Measurements from ENCODE around the gene SDK1.

GRCh38 chr7:4204513-4205165 is 903.6 kb downstream of the SDK1 start:
- TF ChIP-seq, protein P1, sequence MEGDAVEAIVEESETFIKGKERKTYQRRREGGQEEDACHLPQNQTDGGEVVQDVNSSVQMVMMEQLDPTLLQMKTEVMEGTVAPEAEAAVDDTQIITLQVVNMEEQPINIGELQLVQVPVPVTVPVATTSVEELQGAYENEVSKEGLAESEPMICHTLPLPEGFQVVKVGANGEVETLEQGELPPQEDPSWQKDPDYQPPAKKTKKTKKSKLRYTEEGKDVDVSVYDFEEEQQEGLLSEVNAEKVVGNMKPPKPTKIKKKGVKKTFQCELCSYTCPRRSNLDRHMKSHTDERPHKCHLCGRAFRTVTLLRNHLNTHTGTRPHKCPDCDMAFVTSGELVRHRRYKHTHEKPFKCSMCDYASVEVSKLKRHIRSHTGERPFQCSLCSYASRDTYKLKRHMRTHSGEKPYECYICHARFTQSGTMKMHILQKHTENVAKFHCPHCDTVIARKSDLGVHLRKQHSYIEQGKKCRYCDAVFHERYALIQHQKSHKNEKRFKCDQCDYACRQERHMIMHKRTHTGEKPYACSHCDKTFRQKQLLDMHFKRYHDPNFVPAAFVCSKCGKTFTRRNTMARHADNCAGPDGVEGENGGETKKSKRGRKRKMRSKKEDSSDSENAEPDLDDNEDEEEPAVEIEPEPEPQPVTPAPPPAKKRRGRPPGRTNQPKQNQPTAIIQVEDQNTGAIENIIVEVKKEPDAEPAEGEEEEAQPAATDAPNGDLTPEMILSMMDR (IDR thresholded peaks at IDR 0.05): no peak
- TF ChIP-seq POLR2A (IDR thresholded peaks at IDR 0.05): no peak
